Frontal cortex (tissue), 4 donors: Measurements from ENCODE around the gene DUSP22. TPM values are rescaled to one million over a fixed set of nuclear protein-coding genes. Genes with fewer than 3 reads are reported as not detected.
"Not testable (repeated sequence)": the region's sequence is repeated elsewhere in the genome, so short reads cannot be mapped to it uniquely, and the experiment has no call there.

Experiments used
- DNase-seq, 2 donors: peaks; one replicate each; pipeline ENCODE4 v3.0.0; 2012; ENCODE audit warnings: low spot score in 2 of 2
- FAIRE-seq: peaks from 2 replicates; lab custom pipeline; 2012; peaks lifted over from hg19 to GRCh38; lab: Jason Lieb, UNC
- total RNA-seq: library from RNA; depleted of rRNA; stranded (reverse); fragments of >200 nt; gene quantifications from one replicate; pipeline ENCODE4 v1.2.3, GENCODE V29; 2014
- donor health status: control.
- donor health status: control.
- donor health status: control.

The DUSP22 gene
- total RNA-seq, 1 donor from 2014 or later = 14.7 TPM

- no peak for FAIRE-seq
- DNase-seq = no peak
These were observed 66.6 kb downstream of the DUSP22 start for GRCh38 chr6:358847-359246.

- no peak for FAIRE-seq
- no peak for DNase-seq
These were observed 67.2 kb downstream of the DUSP22 start for GRCh38 chr6:359261-360035.

- FAIRE-seq (no peak), DNase-seq (no peak)
These were observed 68.1 kb downstream of the DUSP22 start for GRCh38 chr6:360349-360748.

GRCh38 chr6:360764-361373 lies 68.6 kb downstream of the DUSP22 start:
- DNase-seq (no peak), FAIRE-seq (no peak)

GRCh38 chr6:361411-362132 lies 69.3 kb downstream of the DUSP22 start:
- no peak for DNase-seq
- FAIRE-seq = no peak

GRCh38 chr6:362231-362923 lies 70.1 kb downstream of the DUSP22 start:
- no peak for FAIRE-seq
- DNase-seq = no peak

- no peak for DNase-seq
- FAIRE-seq = no peak
These were observed 70.6 kb downstream of the DUSP22 start for GRCh38 chr6:362924-363249.

GRCh38 chr6:363291-363690 lies 71.0 kb downstream of the DUSP22 start:
- FAIRE-seq (no peak), DNase-seq (no peak)

- DNase-seq (no peak), FAIRE-seq (no peak)
These were observed 71.6 kb downstream of the DUSP22 start for GRCh38 chr6:363909-364308.

GRCh38 chr6:364609-365540 lies 72.6 kb downstream of the DUSP22 start:
- FAIRE-seq = no peak

GRCh38 chr6:365835-366234 lies 73.5 kb downstream of the DUSP22 start:
- FAIRE-seq (no peak), DNase-seq (no peak)

More at GRCh38 chr6:364609-365540, 72.6 kb downstream of the DUSP22 start:
- DNase-seq = no peak

- FAIRE-seq (no peak), DNase-seq (no peak)
These were observed 74.4 kb downstream of the DUSP22 start for GRCh38 chr6:366389-367297.

- FAIRE-seq (no peak), DNase-seq (no peak)
These were observed 75.1 kb downstream of the DUSP22 start for GRCh38 chr6:367298-367794.

GRCh38 chr6:367891-368630 lies 75.8 kb downstream of the DUSP22 start:
- DNase-seq = no peak
- FAIRE-seq = no peak

GRCh38 chr6:369559-370431 lies 77.5 kb downstream of the DUSP22 start:
- DNase-seq (no peak), FAIRE-seq (no peak)

GRCh38 chr6:370555-370954 lies 78.3 kb downstream of the DUSP22 start:
- FAIRE-seq = no peak
- DNase-seq = no peak

GRCh38 chr6:371851-372250 lies 79.6 kb downstream of the DUSP22 start:
- DNase-seq, FAIRE-seq: not testable (repeated sequence)
